Panc1 (cell line): ENCODE results near the gene ASMT. TPM values are rescaled to one million over a fixed set of nuclear protein-coding genes. Genes with fewer than 3 reads are reported as not detected.

ENCODE experiments used
- ATAC-seq: fragments of 200-7000 bp; cut with Tn5 transposase; 2 replicates; pipeline ENCODE4 v1.9.1; 2020; ENCODE audit warnings: mild to moderate bottlenecking, moderate library complexity
- BruUV-seq: library from RNA; stranded (reverse); fragments of 400-500 nt; replicated peaks from 2 replicates; lab custom pipeline; 2021; lab: Mats Ljungman, UMichigan
- CTCF ChIA-PET: fragments of 300-600 bp; sonication (Branson Sonifier 250); formaldehyde crosslinking; loops from one replicate; lab custom pipeline; 2022; ENCODE audit warnings: antibody characterized with exemption; lab: Charles Lee
- POLR2A ChIA-PET: fragments of 300-600 bp; sonication (Branson Sonifier 250); formaldehyde crosslinking; loops from one replicate; lab custom pipeline; 2022; ENCODE audit warnings: antibody characterized with exemption; lab: Charles Lee
- DNase-seq: peaks from one replicate; pipeline ENCODE4 v3.0.0-alpha.2; 2010; ENCODE audit warnings: low read depth, low spot score
- H3K27ac ChIP-seq: 2 replicates; pipeline ENCODE4 v1.5.1; 2011; ENCODE audit warnings: mild to moderate bottlenecking, low read length, inconsistent platforms
- H3K27me3 ChIP-seq: fragments of 200-500 bp; sonication (Bioruptor generic); 2 replicates; pipeline ENCODE4 v1.6.0; 2014; ENCODE audit warnings: low read length, inconsistent platforms; ENCODE audit not compliant: control insufficient read depth, insufficient read depth
- H3K36me3 ChIP-seq: fragments of 200-500 bp; sonication (Bioruptor generic); 2 replicates; pipeline ENCODE4 v1.5.1; 2014; ENCODE audit warnings: inconsistent platforms, mild to moderate bottlenecking, low read length, moderate library complexity; ENCODE audit not compliant: control insufficient read depth, insufficient read depth
- H3K4me1 ChIP-seq: 2 replicates; pipeline ENCODE4 v1.5.1; 2011; ENCODE audit warnings: inconsistent platforms, mild to moderate bottlenecking, low read length, moderate library complexity; ENCODE audit not compliant: control insufficient read depth, insufficient read depth
- H3K4me3 ChIP-seq, 2 experiments: 2 replicates each; pipeline ENCODE4 v1.5.1; 2011 to 2012; ENCODE audit warnings: low read depth in 2 of 2, low read length in 2 of 2, mild to moderate bottlenecking in 2 of 2, inconsistent platforms in 1 of 2, moderate library complexity in 1 of 2
- H3K9me3 ChIP-seq: fragments of 200-500 bp; sonication (Bioruptor generic); 2 replicates; pipeline ENCODE4 v1.5.1; 2014; ENCODE audit warnings: low read depth, mild to moderate bottlenecking, inconsistent platforms, low read length, moderate library complexity; ENCODE audit not compliant: control insufficient read depth, insufficient read depth
- POLR2AphosphoS5 ChIP-seq: IDR thresholded peaks from 2 replicates; pipeline ENCODE4 v1.6.1; 2012; ENCODE audit warnings: mild to moderate bottlenecking, low read depth, low read length, moderate library complexity
- SIN3A ChIP-seq: IDR thresholded peaks from 2 replicates; pipeline ENCODE4 v1.6.1; 2012; ENCODE audit warnings: low read depth, mild to moderate bottlenecking, low read length, moderate library complexity, borderline replicate concordance; ENCODE audit not compliant: insufficient read depth
- TCF7L2 ChIP-seq: IDR thresholded peaks from 2 replicates; pipeline ENCODE4 v1.6.1; 2011; ENCODE audit warnings: mild to moderate bottlenecking, low read depth, low read length, inconsistent platforms
- in situ Hi-C: cut with HindIII; loops from 2 replicates; pipeline ENCODE4 v1.10.0; 2016; ENCODE audit warnings: low sequenced_read_pairs, low pct_unique_long_range_greater_than_20kb
- intact Hi-C: fragments of 100-400 bp; cut with micrococcal nuclease; formaldehyde crosslinking; loops from one replicate; pipeline ENCODE4 v1.10.0; 2022; ENCODE audit not compliant: unreplicated experiment
- total RNA-seq: library from RNA; stranded (reverse); gene quantifications from one replicate; pipeline ENCODE4 v1.2.1, GENCODE V29; 2021; ENCODE audit not compliant: unreplicated experiment
- TF ChIP-seq, protein P1 (sequence below): fragments of 450-650 bp; IDR thresholded peaks from 2 replicates; pipeline ENCODE4 v1.5.1; 2017; ENCODE audit warnings: mild to moderate bottlenecking
- TF ChIP-seq, protein P2 (sequence below), 2 experiments: IDR thresholded peaks; 2 replicates each; pipeline ENCODE4 v1.6.1; 2011 to 2012; ENCODE audit warnings: low read depth in 2 of 2, control low read depth in 1 of 2, low read length in 1 of 2, mild to moderate bottlenecking in 1 of 2, moderate library complexity in 1 of 2; ENCODE audit not compliant: insufficient read depth in 1 of 2

The ASMT gene
- total RNA-seq, 1 experiment from 2014 or later = not detected

DNA sequence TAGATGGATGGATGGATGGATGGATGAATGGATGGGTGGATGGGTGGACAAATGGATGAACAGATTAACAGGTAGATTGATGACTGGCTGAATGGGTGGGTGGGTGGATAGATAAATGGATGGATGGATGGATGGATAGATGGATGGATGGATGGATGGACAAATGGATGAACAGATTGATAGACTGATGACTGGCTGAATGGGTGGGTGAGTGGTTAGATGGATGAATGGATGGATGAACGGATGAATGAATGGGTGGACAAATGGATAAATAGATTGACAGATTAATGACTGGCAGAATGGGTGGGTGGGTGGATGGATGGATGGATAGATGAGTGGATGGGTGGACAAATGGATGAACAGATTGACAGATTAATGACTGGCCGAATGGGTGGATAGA lies 37.0 kb upstream of the ASMT start:
- in situ Hi-C loops = no loop called here
- TF ChIP-seq TCF7L2 = no peak
- TF ChIP-seq, protein P1, sequence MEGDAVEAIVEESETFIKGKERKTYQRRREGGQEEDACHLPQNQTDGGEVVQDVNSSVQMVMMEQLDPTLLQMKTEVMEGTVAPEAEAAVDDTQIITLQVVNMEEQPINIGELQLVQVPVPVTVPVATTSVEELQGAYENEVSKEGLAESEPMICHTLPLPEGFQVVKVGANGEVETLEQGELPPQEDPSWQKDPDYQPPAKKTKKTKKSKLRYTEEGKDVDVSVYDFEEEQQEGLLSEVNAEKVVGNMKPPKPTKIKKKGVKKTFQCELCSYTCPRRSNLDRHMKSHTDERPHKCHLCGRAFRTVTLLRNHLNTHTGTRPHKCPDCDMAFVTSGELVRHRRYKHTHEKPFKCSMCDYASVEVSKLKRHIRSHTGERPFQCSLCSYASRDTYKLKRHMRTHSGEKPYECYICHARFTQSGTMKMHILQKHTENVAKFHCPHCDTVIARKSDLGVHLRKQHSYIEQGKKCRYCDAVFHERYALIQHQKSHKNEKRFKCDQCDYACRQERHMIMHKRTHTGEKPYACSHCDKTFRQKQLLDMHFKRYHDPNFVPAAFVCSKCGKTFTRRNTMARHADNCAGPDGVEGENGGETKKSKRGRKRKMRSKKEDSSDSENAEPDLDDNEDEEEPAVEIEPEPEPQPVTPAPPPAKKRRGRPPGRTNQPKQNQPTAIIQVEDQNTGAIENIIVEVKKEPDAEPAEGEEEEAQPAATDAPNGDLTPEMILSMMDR = no peak
- TF ChIP-seq, protein P2, sequence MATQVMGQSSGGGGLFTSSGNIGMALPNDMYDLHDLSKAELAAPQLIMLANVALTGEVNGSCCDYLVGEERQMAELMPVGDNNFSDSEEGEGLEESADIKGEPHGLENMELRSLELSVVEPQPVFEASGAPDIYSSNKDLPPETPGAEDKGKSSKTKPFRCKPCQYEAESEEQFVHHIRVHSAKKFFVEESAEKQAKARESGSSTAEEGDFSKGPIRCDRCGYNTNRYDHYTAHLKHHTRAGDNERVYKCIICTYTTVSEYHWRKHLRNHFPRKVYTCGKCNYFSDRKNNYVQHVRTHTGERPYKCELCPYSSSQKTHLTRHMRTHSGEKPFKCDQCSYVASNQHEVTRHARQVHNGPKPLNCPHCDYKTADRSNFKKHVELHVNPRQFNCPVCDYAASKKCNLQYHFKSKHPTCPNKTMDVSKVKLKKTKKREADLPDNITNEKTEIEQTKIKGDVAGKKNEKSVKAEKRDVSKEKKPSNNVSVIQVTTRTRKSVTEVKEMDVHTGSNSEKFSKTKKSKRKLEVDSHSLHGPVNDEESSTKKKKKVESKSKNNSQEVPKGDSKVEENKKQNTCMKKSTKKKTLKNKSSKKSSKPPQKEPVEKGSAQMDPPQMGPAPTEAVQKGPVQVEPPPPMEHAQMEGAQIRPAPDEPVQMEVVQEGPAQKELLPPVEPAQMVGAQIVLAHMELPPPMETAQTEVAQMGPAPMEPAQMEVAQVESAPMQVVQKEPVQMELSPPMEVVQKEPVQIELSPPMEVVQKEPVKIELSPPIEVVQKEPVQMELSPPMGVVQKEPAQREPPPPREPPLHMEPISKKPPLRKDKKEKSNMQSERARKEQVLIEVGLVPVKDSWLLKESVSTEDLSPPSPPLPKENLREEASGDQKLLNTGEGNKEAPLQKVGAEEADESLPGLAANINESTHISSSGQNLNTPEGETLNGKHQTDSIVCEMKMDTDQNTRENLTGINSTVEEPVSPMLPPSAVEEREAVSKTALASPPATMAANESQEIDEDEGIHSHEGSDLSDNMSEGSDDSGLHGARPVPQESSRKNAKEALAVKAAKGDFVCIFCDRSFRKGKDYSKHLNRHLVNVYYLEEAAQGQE (IDR thresholded peaks at IDR 0.05; ENCODE audit: insufficient read depth in 1 of 2, low read depth in 2 of 2, low read length in 1 of 2) = no peak
- TF ChIP-seq SIN3A = no peak
- no peak for TF ChIP-seq POLR2AphosphoS5
- DNase-seq = no peak

GRCh38 chrX:1578511-1579173 lies 36.2 kb upstream of the ASMT start:
- ATAC-seq = no peak
- TF ChIP-seq, protein P1 = no peak
- intact Hi-C loops = no loop called here

More for the DNA sequence above, 37.0 kb upstream of the ASMT start:
- no peak overlapping the region for H3K4me3 ChIP-seq
- H3K4me1 ChIP-seq = no peaks in the 10 kb centered on the region
- H3K36me3 ChIP-seq = no peaks in the 10 kb centered on the region
- ChIA-PET CTCF (no interaction called here), POLR2A (no interaction called here)
- ATAC-seq = no peak
- H3K27me3 ChIP-seq = no peaks in the 10 kb centered on the region
- H3K9me3 ChIP-seq = no peaks in the 10 kb centered on the region
- H3K27ac ChIP-seq = no peak overlapping the region
- BruUV-seq = no TSS peak
- intact Hi-C loops = no loop called here

More at GRCh38 chrX:1578511-1579173, 36.2 kb upstream of the ASMT start:
- BruUV-seq = no TSS peak
- H3K36me3 ChIP-seq = no peaks in the 10 kb centered on the region
- no peaks in the 10 kb centered on the region for H3K9me3 ChIP-seq
- ChIA-PET POLR2A (no interaction called here), CTCF (no interaction called here)
- H3K4me1 ChIP-seq = no peaks in the 10 kb centered on the region
- H3K27ac ChIP-seq = no peak overlapping the region
- no peak for DNase-seq
- no peak overlapping the region for H3K4me3 ChIP-seq
- in situ Hi-C loops = no loop called here
- H3K27me3 ChIP-seq = no peaks in the 10 kb centered on the region
